Activated T-cell treated with anti-CD3 and anti-CD28 coated beads for 24 hours (primary cell): ENCODE measurements around the gene VCAM1.

Experiments
- DNase-seq: peaks from one replicate; pipeline ENCODE4 v3.0.0-alpha.2; 2020; ENCODE audit warnings: low read depth

Gene VCAM1

GRCh38 chr1:100719490-100719889 is at the start of gene VCAM1:
Gene VCAM1, plus strand, starts transcription at chr1:100719742. Its CDS starts 119 bp downstream, at chr1:100719861.
- DNase-seq: no peak

GRCh38 chr1:100670083-100670482 is 49.5 kb upstream of the VCAM1 start:
- DNase-seq: no peak

- no peak for DNase-seq
Observed at GRCh38 chr1:100671601-100672000, 47.9 kb upstream of the VCAM1 start.

GRCh38 chr1:100683448-100684349 is 35.8 kb upstream of the VCAM1 start:
- no peak for DNase-seq

GRCh38 chr1:100699744-100700143 is 19.8 kb upstream of the VCAM1 start:
- no peak for DNase-seq

- no peak for DNase-seq
Observed at GRCh38 chr1:100700586-100700985, 19.0 kb upstream of the VCAM1 start.

GRCh38 chr1:100703052-100703451 is 16.5 kb upstream of the VCAM1 start:
- DNase-seq: no peak

GRCh38 chr1:100703716-100704115 is 15.8 kb upstream of the VCAM1 start:
- DNase-seq: no peak

GRCh38 chr1:100704473-100704872 is 15.1 kb upstream of the VCAM1 start:
- DNase-seq: no peak

- no peak for DNase-seq
Observed at GRCh38 chr1:100706296-100706695, 13.2 kb upstream of the VCAM1 start.

GRCh38 chr1:100706856-100707255 is 12.7 kb upstream of the VCAM1 start:
- DNase-seq: no peak

GRCh38 chr1:100708476-100709062 is 11.0 kb upstream of the VCAM1 start:
- no peak for DNase-seq

GRCh38 chr1:100710906-100711682 is 8.4 kb upstream of the VCAM1 start:
- DNase-seq: no peak

GRCh38 chr1:100713027-100713426 is 6.5 kb upstream of the VCAM1 start:
- peak; percentile 26 for DNase-seq

- no peak for DNase-seq
Observed at GRCh38 chr1:100713626-100714025, 5.9 kb upstream of the VCAM1 start.

- DNase-seq: no peak
Observed at GRCh38 chr1:100714599-100714998, 4.9 kb upstream of the VCAM1 start.

GRCh38 chr1:100717218-100717617 is 2.3 kb upstream of the VCAM1 start:
- DNase-seq: no peak

- no peak for DNase-seq
Observed at GRCh38 chr1:100718581-100718980, 961 bp upstream of the VCAM1 start.

- no peak for DNase-seq
Observed at GRCh38 chr1:100720101-100720500, 559 bp downstream of the VCAM1 start.

GRCh38 chr1:100720751-100721150 is 1.2 kb downstream of the VCAM1 start:
- DNase-seq: no peak

GRCh38 chr1:100721526-100722207 is 2.1 kb downstream of the VCAM1 start:
- DNase-seq: no peak

- DNase-seq: no peak
Observed at GRCh38 chr1:100722221-100722620, 2.7 kb downstream of the VCAM1 start.
